ENCODE data around the gene AKAP9. TPM values are rescaled to one million over a fixed set of nuclear protein-coding genes. Genes with fewer than 3 reads are reported as not detected.

The AKAP9 gene
- total and polyA plus RNA-seq, 4 donors, result 14.6 to 97.7 (median 57.0) TPM

GRCh38 chr7:91915401-91916050, 25.1 kb upstream of the AKAP9 start (continued):
- TF ChIP-seq CTCF (IDR thresholded peaks at IDR 0.05; ENCODE audit: low read depth, low read length, missing input control) (no peak), TAF1 (conservative IDR thresholded peaks at IDR 0.05) (no peak), FOXA2 (IDR thresholded peaks at IDR 0.05) (no peak)

GRCh38 chr7:91916051-91916440, 24.6 kb upstream of the AKAP9 start:
- TF ChIP-seq FOXA1 (IDR thresholded peaks at IDR 0.05) (no peak), GABPA (IDR thresholded peaks at IDR 0.05 in 1 of 2, conservative IDR thresholded peaks at IDR 0.05 in 1 of 2) (no peak), RXRA (IDR thresholded peaks at IDR 0.05) (no peak), RAD21 (IDR thresholded peaks at IDR 0.05) (no peak), ATF3 (IDR thresholded peaks at IDR 0.05) (no peak), FOXA2 (IDR thresholded peaks at IDR 0.05) (no peak), NR2F2 (IDR thresholded peaks at IDR 0.05) (no peak)
- Histone ChIP-seq H3K4me1 (ENCODE audit: control insufficient read depth in 4 of 4, insufficient read depth in 4 of 4, low read length in 3 of 4) (no peaks in the 10 kb centered on the region), H3K4me3 (ENCODE audit: low read depth in 1 of 3, low read length in 3 of 3) (no peak overlapping the region), H3K36me3 (ENCODE audit: control insufficient read depth in 4 of 4, insufficient read depth in 3 of 4, low read depth in 1 of 4, low read length in 3 of 4) (no peaks in the 10 kb centered on the region), H3K9me3 (ENCODE audit: control insufficient read depth in 4 of 4, low read length in 3 of 4) (no peaks in the 10 kb centered on the region), H3K27me3 (ENCODE audit: control insufficient read depth in 4 of 4, insufficient read depth in 4 of 4, low read length in 3 of 4) (no peaks in the 10 kb centered on the region), H3K9ac (ENCODE audit: low read depth in 1 of 2, low read length in 2 of 2) (no peak overlapping the region), H3K27ac (ENCODE audit: low read depth in 1 of 2, low read length in 2 of 2) (no peak overlapping the region)
- DNase-seq (ENCODE audit: low spot score), result no peak
- WGBS, result 91% methylated on average over 1 of the region's 1 CpG

GRCh38 chr7:91918356-91918755, 22.3 kb upstream of the AKAP9 start:
- H3K4me1 ChIP-seq (ENCODE audit: control insufficient read depth in 4 of 4, insufficient read depth in 4 of 4, low read length in 3 of 4), result no peaks in the 10 kb centered on the region
- TF ChIP-seq EGR1 (IDR thresholded peaks at IDR 0.05; ENCODE audit: low read depth in 2 of 2) (no peak), CTCF (IDR thresholded peaks at IDR 0.05; ENCODE audit: low read depth, low read length, missing input control) (no peak), JUND (IDR thresholded peaks at IDR 0.05) (no peak), HNF4A (conservative IDR thresholded peaks at IDR 0.05) (no peak), MAX (IDR thresholded peaks at IDR 0.05) (no peak), REST (IDR thresholded peaks at IDR 0.05) (no peak), ZBTB33 (IDR thresholded peaks at IDR 0.05) (no peak), HNF4G (IDR thresholded peaks at IDR 0.05) (no peak), RAD21 (IDR thresholded peaks at IDR 0.05) (no peak), RXRA (IDR thresholded peaks at IDR 0.05) (no peak), NR2F2 (IDR thresholded peaks at IDR 0.05) (no peak)
- H3K36me3 ChIP-seq (ENCODE audit: control insufficient read depth in 4 of 4, insufficient read depth in 3 of 4, low read depth in 1 of 4, low read length in 3 of 4), result no peaks in the 10 kb centered on the region
- 84% methylated on average over 1 of the region's 1 CpG for WGBS
- H3K4me3 ChIP-seq (ENCODE audit: low read depth in 1 of 3, low read length in 3 of 3), result no peak overlapping the region
- H3K27ac ChIP-seq (ENCODE audit: low read depth in 1 of 2, low read length in 2 of 2), result no peak overlapping the region
- H3K9ac ChIP-seq (ENCODE audit: low read depth in 1 of 2, low read length in 2 of 2), result no peak overlapping the region
- DNase-seq (ENCODE audit: low spot score), result no peak
- no peaks in the 10 kb centered on the region for H3K9me3 ChIP-seq (ENCODE audit: control insufficient read depth in 4 of 4, low read length in 3 of 4)
- no peaks in the 10 kb centered on the region for H3K27me3 ChIP-seq (ENCODE audit: control insufficient read depth in 4 of 4, insufficient read depth in 4 of 4, low read length in 3 of 4)
